Measurements from ENCODE around the gene INVS.

INVS gene

DNA sequence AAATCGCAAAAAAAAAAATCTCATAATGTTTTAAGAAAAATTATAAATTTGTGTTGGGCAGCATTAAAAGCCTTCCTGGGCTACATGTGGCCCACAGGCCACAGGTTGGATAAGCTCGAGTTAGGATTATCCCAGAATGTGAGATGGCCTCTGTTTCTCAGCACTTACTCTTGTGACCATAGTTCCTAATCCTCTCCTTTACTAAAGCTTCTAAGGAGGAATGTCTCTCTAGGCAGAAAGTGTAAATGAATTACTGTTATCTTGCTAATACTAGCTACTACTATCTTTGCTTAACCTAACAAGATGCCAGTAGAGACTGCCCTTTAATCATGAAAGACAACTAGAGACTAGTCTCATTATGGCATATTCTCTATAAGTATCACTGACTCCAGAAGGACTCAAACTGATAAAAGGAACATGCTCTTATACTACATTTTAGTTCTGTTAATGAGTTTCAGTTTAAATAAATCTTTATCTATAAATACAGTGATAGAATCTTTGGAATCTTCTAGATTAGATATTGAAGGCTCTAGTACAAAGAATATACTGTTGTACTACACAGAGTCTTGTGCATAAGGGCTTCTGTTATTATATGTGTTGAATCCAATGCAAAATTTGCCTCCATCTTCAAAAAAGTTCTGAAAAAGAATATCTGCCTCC, 13.8 kb downstream of the INVS start:
- no peak overlapping the region for H3K27ac ChIP-seq
- TF ChIP-seq, protein P1, sequence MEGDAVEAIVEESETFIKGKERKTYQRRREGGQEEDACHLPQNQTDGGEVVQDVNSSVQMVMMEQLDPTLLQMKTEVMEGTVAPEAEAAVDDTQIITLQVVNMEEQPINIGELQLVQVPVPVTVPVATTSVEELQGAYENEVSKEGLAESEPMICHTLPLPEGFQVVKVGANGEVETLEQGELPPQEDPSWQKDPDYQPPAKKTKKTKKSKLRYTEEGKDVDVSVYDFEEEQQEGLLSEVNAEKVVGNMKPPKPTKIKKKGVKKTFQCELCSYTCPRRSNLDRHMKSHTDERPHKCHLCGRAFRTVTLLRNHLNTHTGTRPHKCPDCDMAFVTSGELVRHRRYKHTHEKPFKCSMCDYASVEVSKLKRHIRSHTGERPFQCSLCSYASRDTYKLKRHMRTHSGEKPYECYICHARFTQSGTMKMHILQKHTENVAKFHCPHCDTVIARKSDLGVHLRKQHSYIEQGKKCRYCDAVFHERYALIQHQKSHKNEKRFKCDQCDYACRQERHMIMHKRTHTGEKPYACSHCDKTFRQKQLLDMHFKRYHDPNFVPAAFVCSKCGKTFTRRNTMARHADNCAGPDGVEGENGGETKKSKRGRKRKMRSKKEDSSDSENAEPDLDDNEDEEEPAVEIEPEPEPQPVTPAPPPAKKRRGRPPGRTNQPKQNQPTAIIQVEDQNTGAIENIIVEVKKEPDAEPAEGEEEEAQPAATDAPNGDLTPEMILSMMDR (conservative IDR thresholded peaks at IDR 0.05) = no peak

DNA sequence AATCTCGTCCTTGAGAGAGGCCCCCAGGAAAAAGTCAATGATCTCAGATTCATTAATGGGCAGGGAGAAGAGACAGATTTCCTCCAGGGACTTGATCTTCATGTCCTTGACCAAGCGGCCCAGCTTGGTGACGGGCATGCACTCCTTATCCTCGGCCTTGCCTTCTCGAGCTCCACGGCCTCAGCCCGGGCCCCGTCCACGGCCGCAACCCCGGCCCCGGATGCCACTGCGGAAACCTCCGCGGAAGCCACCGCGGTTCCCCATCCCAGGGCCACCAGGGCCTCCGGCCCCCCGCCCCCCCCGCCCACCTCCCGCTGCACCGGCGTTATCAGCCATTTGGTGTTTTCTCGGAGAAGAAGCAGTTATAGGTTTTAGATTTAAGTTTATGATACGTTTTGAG, 18.3 kb downstream of the INVS start:
- H3K27ac ChIP-seq = no peak overlapping the region
- TF ChIP-seq, protein P1 (conservative IDR thresholded peaks at IDR 0.05) = no peak

DNA sequence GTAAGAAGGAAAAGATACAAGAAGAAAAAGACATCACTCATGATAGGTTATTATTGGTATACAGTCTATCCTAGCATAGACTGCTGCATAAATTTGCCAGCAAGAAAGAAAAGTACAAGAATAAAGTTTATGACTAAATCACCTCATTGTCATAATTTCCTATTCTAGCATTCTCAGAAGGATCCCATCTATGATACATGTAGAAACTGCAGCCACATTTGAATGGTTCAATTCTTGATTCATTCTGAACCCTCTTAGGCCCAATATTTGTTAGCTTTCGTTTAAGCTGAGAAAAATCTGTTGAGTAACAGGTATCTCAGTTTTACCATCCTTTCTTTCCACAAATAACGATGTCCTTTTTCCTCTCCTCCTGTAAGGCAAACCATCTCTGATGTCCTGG, 21.2 kb downstream of the INVS start:
- TF ChIP-seq, protein P1 (conservative IDR thresholded peaks at IDR 0.05) = no peak
- H3K27ac ChIP-seq = no peak overlapping the region

DNA sequence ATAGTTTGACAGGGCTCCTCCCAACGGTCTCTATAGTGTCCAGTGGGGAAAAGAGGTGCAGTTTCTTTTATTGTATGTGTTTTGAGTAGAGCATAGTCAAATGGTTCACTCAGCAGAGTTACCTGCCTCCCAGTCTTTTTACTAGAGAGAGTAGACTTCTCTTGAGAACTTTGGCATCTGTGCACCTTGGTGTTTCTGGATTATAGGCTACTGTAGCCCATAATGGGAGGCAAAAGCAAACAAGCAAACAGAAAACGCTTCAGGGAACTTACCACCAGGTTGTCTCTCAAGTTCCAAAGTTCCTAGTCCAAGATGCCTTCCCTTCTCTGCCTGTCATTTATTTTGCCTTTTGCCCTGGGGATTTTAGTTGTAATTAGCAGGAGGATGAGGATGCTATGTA, 26.2 kb downstream of the INVS start:
- H3K27ac ChIP-seq = no peak overlapping the region
- TF ChIP-seq, protein P1 (conservative IDR thresholded peaks at IDR 0.05) = no peak

DNA sequence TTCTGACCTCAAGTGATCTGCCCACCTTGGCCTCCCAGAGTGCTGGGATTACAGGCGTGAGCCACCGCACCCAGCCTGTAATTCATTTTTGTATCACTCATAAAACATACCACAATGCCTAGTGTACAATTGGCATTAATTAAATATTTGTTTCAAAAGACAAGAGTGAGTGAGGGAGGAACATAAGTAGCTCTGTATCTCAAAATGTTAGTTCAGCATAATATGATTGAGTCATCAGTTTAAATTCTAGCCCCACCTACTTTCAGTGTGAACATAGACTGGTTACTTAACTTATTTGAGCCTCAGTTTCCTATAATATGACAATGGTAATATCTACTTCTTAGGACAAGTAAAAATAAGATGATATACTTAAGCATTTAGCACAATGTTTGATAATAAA, 26.9 kb downstream of the INVS start:
- H3K27ac ChIP-seq = no peak overlapping the region
- TF ChIP-seq, protein P1 (conservative IDR thresholded peaks at IDR 0.05) = no peak

DNA sequence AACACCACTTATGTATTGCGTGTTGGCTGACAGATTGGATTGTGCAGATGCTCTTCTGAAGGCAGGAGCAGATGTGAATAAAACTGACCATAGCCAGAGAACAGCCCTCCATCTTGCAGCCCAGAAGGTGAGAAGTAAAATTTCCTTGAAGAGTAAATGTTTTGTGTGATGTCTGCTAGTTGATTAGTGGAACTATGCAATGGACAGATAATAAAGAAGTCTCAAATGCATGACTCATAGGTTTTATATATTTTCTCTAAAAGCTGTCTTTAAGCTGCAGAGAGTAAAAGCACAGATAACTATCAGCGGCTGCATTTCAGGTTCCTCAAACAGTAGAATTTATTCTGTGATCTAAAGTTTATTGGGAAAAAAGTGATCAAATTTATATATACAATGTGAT, 27.4 kb downstream of the INVS start:
- TF ChIP-seq, protein P1 (conservative IDR thresholded peaks at IDR 0.05) = no peak
- H3K27ac ChIP-seq = no peak overlapping the region

DNA sequence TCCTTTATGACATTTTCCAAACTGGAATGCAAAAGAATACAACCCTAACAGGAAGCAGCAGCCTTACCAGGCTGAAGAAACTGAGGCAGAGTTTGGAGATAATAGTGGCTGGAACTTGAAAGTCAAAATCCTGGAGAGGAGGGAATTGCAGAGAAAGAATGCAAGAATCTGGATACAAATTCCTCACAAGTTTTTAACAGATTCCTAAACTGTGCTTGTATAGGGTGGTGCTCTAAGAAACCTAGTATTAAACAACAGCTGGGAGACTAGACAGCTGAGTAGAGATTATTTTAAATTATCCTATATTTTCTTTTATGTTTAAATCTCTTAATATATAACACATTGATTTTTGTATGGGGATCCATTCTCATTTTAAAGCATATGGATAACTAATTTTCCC, 30.7 kb downstream of the INVS start:
- TF ChIP-seq, protein P1 (conservative IDR thresholded peaks at IDR 0.05) = no peak
- no peak overlapping the region for H3K27ac ChIP-seq
